Measurements from ENCODE around the gene FARSB. TPM values are rescaled to one million over a fixed set of nuclear protein-coding genes. Genes with fewer than 3 reads are reported as not detected.

The FARSB gene
- total RNA-seq, 2 experiments from 2014 or later = 55.9 to 56.7 TPM

DNA sequence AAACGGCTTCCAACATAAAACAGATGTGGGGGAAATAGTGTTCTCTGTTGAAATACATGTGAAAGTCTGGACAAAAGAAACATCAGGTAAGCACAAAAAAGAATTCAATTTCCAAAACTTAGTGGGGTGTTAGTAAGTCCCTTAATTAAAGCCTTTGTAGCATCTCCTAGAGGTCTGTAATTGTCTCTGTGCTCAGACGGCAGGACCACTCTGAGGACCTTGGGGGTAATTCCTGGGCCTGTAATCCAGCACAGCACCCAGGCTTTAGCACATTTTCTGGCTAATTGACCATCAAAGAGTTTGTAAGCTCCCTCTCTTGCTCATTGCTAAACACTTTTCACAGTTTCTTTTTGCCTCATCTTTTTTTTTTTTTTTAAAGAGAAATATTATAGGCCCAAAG is 80.3 kb downstream of the FARSB start:
- H3K4me3 Mint-ChIP-seq = no peak overlapping the region
- intact Hi-C loops (cut with micrococcal nuclease) = no loop called here
- TF ChIP-seq, protein P1, sequence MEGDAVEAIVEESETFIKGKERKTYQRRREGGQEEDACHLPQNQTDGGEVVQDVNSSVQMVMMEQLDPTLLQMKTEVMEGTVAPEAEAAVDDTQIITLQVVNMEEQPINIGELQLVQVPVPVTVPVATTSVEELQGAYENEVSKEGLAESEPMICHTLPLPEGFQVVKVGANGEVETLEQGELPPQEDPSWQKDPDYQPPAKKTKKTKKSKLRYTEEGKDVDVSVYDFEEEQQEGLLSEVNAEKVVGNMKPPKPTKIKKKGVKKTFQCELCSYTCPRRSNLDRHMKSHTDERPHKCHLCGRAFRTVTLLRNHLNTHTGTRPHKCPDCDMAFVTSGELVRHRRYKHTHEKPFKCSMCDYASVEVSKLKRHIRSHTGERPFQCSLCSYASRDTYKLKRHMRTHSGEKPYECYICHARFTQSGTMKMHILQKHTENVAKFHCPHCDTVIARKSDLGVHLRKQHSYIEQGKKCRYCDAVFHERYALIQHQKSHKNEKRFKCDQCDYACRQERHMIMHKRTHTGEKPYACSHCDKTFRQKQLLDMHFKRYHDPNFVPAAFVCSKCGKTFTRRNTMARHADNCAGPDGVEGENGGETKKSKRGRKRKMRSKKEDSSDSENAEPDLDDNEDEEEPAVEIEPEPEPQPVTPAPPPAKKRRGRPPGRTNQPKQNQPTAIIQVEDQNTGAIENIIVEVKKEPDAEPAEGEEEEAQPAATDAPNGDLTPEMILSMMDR (IDR thresholded peaks at IDR 0.05) = no peak
- CTCF ChIA-PET = no interaction called here
- no peak overlapping the region for H3K27ac Mint-ChIP-seq
- peaks cover 3% of the 10 kb centered on the region for H3K4me1 Mint-ChIP-seq (ENCODE audit: low read depth)
- no peaks in the 10 kb centered on the region for H3K27me3 Mint-ChIP-seq
- DNase-seq (no peak), ATAC-seq (no peak)
- no peaks in the 10 kb centered on the region for H3K9me3 Mint-ChIP-seq
- POLR2A ChIA-PET = no interaction called here
- peaks cover 49% of the 10 kb centered on the region for H3K36me3 Mint-ChIP-seq (ENCODE audit: low read depth)

DNA sequence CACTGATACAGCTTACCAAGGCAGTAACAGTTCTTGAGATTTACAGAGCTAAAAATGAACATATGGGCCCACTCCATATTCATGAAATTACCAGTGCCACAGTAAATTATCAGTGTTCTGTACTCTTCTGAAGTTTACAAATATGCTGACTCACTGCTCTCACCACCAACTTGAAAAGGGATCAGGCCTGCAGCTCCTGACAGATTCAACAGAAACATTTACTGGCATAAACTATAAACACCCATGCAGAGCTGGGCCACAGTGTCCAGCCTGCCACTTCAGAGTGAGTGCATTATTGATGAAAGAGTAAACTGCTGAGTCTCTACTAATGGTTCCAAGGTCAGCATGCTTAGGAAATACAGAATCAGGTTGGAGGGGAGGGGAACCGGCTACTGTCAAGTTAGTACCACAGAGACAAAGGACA is 83.1 kb downstream of the FARSB start:
- Mint-ChIP-seq H3K27ac (peak overlapping the region; percentile 35), H3K4me3 (no peak overlapping the region), H3K27me3 (no peaks in the 10 kb centered on the region), H3K36me3 (ENCODE audit: low read depth) (peaks cover 45% of the 10 kb centered on the region), H3K9me3 (no peaks in the 10 kb centered on the region), H3K4me1 (ENCODE audit: low read depth) (peaks cover 3% of the 10 kb centered on the region)
- DNase-seq (no peak), ATAC-seq (no peak)
- POLR2A ChIA-PET = interaction anchor here (1.8 kb wide), 1 partner anchor 30 kb away, joined by 6 read pairs; no protein-coding TSS in a partner anchor
- CTCF ChIA-PET = interaction anchor here (0.6 to 1.2 kb wide), 3 partner anchors 11 to 271 kb away, joined by 3 to 4 read pairs (median 3); no protein-coding TSS in a partner anchor
- intact Hi-C loops (cut with micrococcal nuclease) = no loop called here
- TF ChIP-seq, protein P1 (IDR thresholded peaks at IDR 0.05) = no peak

DNA sequence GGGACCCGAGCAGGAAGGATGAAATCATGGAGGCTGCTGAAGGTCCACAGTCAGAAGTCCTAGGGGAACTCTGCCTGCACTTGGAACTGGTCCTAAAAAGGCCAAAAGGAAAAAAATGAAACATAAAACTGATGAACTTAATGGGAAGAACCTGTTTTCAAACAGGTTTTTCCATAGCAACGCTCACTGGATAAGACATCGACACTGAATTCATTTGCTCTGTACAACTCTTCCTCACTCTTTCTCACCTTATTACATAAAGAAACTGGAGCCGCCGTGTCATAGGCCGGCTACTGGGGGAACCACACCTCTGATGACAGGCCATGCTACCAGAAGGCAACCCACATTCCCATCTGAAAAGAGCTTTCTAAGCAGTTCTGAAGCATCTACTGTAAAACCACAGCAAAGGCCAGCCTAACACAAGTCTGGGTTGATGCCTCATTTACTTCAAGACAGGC is 83.6 kb downstream of the FARSB start:
- POLR2A ChIA-PET = interaction anchor here (1.8 kb wide), 1 partner anchor 30 kb away, joined by 6 read pairs; no protein-coding TSS in a partner anchor
- no peak overlapping the region for H3K27ac Mint-ChIP-seq
- no peak for ATAC-seq
- TF ChIP-seq, protein P1 (IDR thresholded peaks at IDR 0.05) = no peak
- peaks cover 47% of the 10 kb centered on the region for H3K36me3 Mint-ChIP-seq (ENCODE audit: low read depth)
- intact Hi-C loops (cut with micrococcal nuclease) = no loop called here
- peaks cover 3% of the 10 kb centered on the region for H3K4me1 Mint-ChIP-seq (ENCODE audit: low read depth)
- CTCF ChIA-PET = interaction anchor here (0.6 to 1.2 kb wide), 3 partner anchors 10 to 271 kb away, joined by 3 to 4 read pairs (median 3); no protein-coding TSS in a partner anchor
- no peaks in the 10 kb centered on the region for H3K27me3 Mint-ChIP-seq
- H3K4me3 Mint-ChIP-seq = no peak overlapping the region
- no peaks in the 10 kb centered on the region for H3K9me3 Mint-ChIP-seq
- DNase-seq = no peak

DNA sequence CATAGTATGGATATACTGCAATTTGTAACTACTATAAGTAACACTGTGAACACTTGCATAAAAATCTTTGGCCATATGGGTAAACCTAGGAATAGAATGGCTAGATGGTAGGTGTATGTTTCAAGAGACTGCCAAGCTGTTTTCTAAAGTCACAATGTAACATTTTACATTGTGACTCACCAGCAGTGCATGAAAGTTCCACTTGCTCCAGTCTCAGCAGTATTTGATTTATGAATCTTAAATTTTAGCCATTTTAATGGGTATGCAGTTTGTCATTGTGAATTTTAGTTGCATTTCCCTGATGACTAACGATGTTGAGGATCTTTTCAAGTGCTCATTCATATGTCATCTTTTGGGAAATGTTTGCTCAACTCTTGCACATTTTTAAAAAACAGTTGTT is 86.1 kb downstream of the FARSB start:
- Mint-ChIP-seq H3K27me3 (no peaks in the 10 kb centered on the region), H3K27ac (no peak overlapping the region), H3K4me1 (ENCODE audit: low read depth) (peaks cover 3% of the 10 kb centered on the region), H3K4me3 (no peak overlapping the region), H3K36me3 (ENCODE audit: low read depth) (peaks cover 62% of the 10 kb centered on the region), H3K9me3 (no peaks in the 10 kb centered on the region)
- intact Hi-C loops (cut with micrococcal nuclease) = loop anchor here (10.0 kb wide), 1 partner anchor 515 kb away; no protein-coding TSS in a partner anchor
- DNase-seq (no peak), ATAC-seq (no peak)
- ChIA-PET POLR2A (no interaction called here), CTCF (interaction anchor here (0.6 to 1.8 kb wide), 3 partner anchors 8 to 512 kb away, joined by 3 to 10 read pairs (median 3); no protein-coding TSS in a partner anchor)
- TF ChIP-seq, protein P1 (IDR thresholded peaks at IDR 0.05) = no peak

DNA sequence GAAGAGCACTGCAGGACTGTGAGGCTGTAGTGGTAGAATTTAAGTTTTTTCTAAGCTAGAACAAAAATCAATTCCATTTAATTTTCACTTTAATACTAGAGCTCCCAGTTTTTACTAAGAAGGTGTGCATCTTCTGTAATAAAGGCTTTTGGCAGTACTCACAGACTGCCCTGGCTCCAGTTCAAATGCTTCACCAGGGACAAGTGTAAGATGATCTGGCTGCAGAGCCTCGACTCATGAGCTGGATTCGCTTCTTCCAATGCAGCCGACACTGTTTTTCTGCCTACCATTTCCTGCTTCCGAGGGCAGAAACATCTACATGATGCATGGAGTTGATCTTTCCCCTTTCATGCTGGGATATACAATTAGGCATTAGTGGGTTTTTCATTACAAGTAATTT is 87.0 kb downstream of the FARSB start:
- H3K27me3 Mint-ChIP-seq = no peaks in the 10 kb centered on the region
- ChIA-PET POLR2A (no interaction called here), CTCF (interaction anchor here (1.3 kb wide), 1 partner anchor 251 kb away, joined by 3 read pairs; no protein-coding TSS in a partner anchor)
- no peak for ATAC-seq
- H3K9me3 Mint-ChIP-seq = no peaks in the 10 kb centered on the region
- no peak overlapping the region for H3K4me3 Mint-ChIP-seq
- H3K27ac Mint-ChIP-seq = no peak overlapping the region
- peaks cover 56% of the 10 kb centered on the region for H3K36me3 Mint-ChIP-seq (ENCODE audit: low read depth)
- TF ChIP-seq, protein P1 (IDR thresholded peaks at IDR 0.05) = no peak
- no peak for DNase-seq
- intact Hi-C loops (cut with micrococcal nuclease) = loop anchor here (10.0 kb wide), 1 partner anchor 514 kb away; no protein-coding TSS in a partner anchor
- no peaks in the 10 kb centered on the region for H3K4me1 Mint-ChIP-seq (ENCODE audit: low read depth)

Measured in activated CD8-positive, alpha-beta T cell treated with anti-CD3 and anti-CD28 coated beads for 36 hours (primary cell).